ENCODE results near the gene PRC1. TPM values are rescaled to one million over a fixed set of nuclear protein-coding genes. Genes with fewer than 3 reads are reported as not detected.

The PRC1 gene
- total RNA-seq, 1 donor from 2014 or later: 284 TPM

GRCh38 chr15:90967206-90967605, 27.1 kb downstream of the PRC1 start:
- TF ChIP-seq EZH2phosphoT487 (IDR thresholded peaks at IDR 0.05): no peak
- TF ChIP-seq CTCF (IDR thresholded peaks at IDR 0.05): no peak
- no peak for TF ChIP-seq EZH2 (IDR thresholded peaks at IDR 0.05)
- peaks cover 6% of the 10 kb centered on the region for H4K20me1 ChIP-seq (ENCODE audit: low read depth)
- DNase-seq (ENCODE audit: low spot score): no peak
- no peak overlapping the region for H3K27ac Mint-ChIP-seq
- no peaks in the 10 kb centered on the region for H3K27me3 ChIP-seq
- H3K36me3 ChIP-seq: peaks cover 6% of the 10 kb centered on the region
- no peaks in the 10 kb centered on the region for H3K4me1 ChIP-seq
- no peaks in the 10 kb centered on the region for H3K9me3 ChIP-seq (ENCODE audit: low read depth)
- no peak overlapping the region for H3K4me2 ChIP-seq
- no peak overlapping the region for H3K4me3 ChIP-seq
- no peak overlapping the region for H3K27ac ChIP-seq
- H3K4me1 Mint-ChIP-seq: no peaks in the 10 kb centered on the region
- H3K9ac ChIP-seq: no peak overlapping the region
- no peaks in the 10 kb centered on the region for H3K9me3 Mint-ChIP-seq
- no peaks in the 10 kb centered on the region for H3K27me3 Mint-ChIP-seq (ENCODE audit: insufficient read depth, low read depth)
- no peak overlapping the region for H2AFZ ChIP-seq (replicated peaks)
- H3F3A ChIP-seq (ENCODE audit: low read depth): peaks cover 17% of the 10 kb centered on the region
- H3K36me3 Mint-ChIP-seq: peaks cover 33% of the 10 kb centered on the region
- no peak overlapping the region for H3K4me3 Mint-ChIP-seq
- H3K79me2 ChIP-seq (ENCODE audit: low read depth): no peaks in the 10 kb centered on the region

GRCh38 chr15:90966262-90966661, 28.1 kb downstream of the PRC1 start:
- Mint-ChIP-seq H3K27me3 (ENCODE audit: insufficient read depth, low read depth) (no peaks in the 10 kb centered on the region), H3K4me1 (no peaks in the 10 kb centered on the region), H3K9me3 (no peaks in the 10 kb centered on the region), H3K4me3 (no peak overlapping the region), H3K36me3 (peaks cover 35% of the 10 kb centered on the region), H3K27ac (no peak overlapping the region)
- Histone ChIP-seq H3K79me2 (ENCODE audit: low read depth) (no peaks in the 10 kb centered on the region), H3K9ac (no peak overlapping the region), H3K27me3 (no peaks in the 10 kb centered on the region), H3K4me3 (no peak overlapping the region), H2AFZ (replicated peaks) (no peak overlapping the region), H4K20me1 (ENCODE audit: low read depth) (peaks cover 6% of the 10 kb centered on the region), H3K4me2 (no peak overlapping the region), H3K36me3 (peaks cover 6% of the 10 kb centered on the region), H3K9me3 (ENCODE audit: low read depth) (no peaks in the 10 kb centered on the region), H3K27ac (no peak overlapping the region), H3K4me1 (no peaks in the 10 kb centered on the region), H3F3A (ENCODE audit: low read depth) (peaks cover 17% of the 10 kb centered on the region)
- no peak for DNase-seq (ENCODE audit: low spot score)
- TF ChIP-seq EZH2 (IDR thresholded peaks at IDR 0.05) (no peak), EZH2phosphoT487 (IDR thresholded peaks at IDR 0.05) (no peak), CTCF (IDR thresholded peaks at IDR 0.05) (no peak)

GRCh38 chr15:90962021-90962420, 32.3 kb downstream of the PRC1 start:
- no peak for TF ChIP-seq EZH2 (IDR thresholded peaks at IDR 0.05)
- no peak for TF ChIP-seq EZH2phosphoT487 (IDR thresholded peaks at IDR 0.05)
- no peak for TF ChIP-seq CTCF (IDR thresholded peaks at IDR 0.05)
- H3F3A ChIP-seq (ENCODE audit: low read depth): peaks cover 2% of the 10 kb centered on the region
- H3K36me3 ChIP-seq: peaks cover 4% of the 10 kb centered on the region
- no peak for DNase-seq (ENCODE audit: low spot score)
- H3K4me2 ChIP-seq: no peak overlapping the region
- H2AFZ ChIP-seq (replicated peaks): no peak overlapping the region
- no peaks in the 10 kb centered on the region for H3K9me3 ChIP-seq (ENCODE audit: low read depth)
- Mint-ChIP-seq H3K36me3 (peaks cover 21% of the 10 kb centered on the region), H3K9me3 (no peaks in the 10 kb centered on the region), H3K27ac (no peak overlapping the region), H3K4me3 (no peak overlapping the region), H3K27me3 (ENCODE audit: insufficient read depth, low read depth) (peaks cover 4% of the 10 kb centered on the region), H3K4me1 (peaks cover 3% of the 10 kb centered on the region)
- H3K79me2 ChIP-seq (ENCODE audit: low read depth): no peaks in the 10 kb centered on the region
- H3K27me3 ChIP-seq: peaks cover 6% of the 10 kb centered on the region
- peaks cover 5% of the 10 kb centered on the region for H3K4me1 ChIP-seq
- peaks cover 6% of the 10 kb centered on the region for H4K20me1 ChIP-seq (ENCODE audit: low read depth)
- H3K9ac ChIP-seq: no peak overlapping the region
- H3K4me3 ChIP-seq: no peak overlapping the region
- H3K27ac ChIP-seq: no peak overlapping the region

All from neural progenitor cell (in vitro differentiated cells).